A673 (cell line): ENCODE measurements around the gene ORC5. TPM values are rescaled to one million over a fixed set of nuclear protein-coding genes. Genes with fewer than 3 reads are reported as not detected.

Experiments used
- BruUV-seq: library from RNA; stranded (reverse); fragments of 400-500 nt; replicated peaks from 2 replicates; lab custom pipeline; 2021; lab: Mats Ljungman, UMichigan
- CTCF ChIA-PET: fragments of 300-600 bp; sonication (Branson Sonifier 250); formaldehyde crosslinking; loops from one replicate; lab custom pipeline; 2022; ENCODE audit warnings: antibody characterized with exemption; lab: Charles Lee
- POLR2A ChIA-PET: fragments of 300-600 bp; sonication (Branson Sonifier 250); formaldehyde crosslinking; loops from one replicate; lab custom pipeline; 2022; ENCODE audit warnings: antibody characterized with exemption; ENCODE audit not compliant: low non-redundant PET; lab: Charles Lee
- DNase-seq: peaks from one replicate; pipeline ENCODE4 v3.0.0-alpha.2; 2015; ENCODE audit warnings: low spot score
- H3K27ac ChIP-seq: fragments of 200-600 bp; sonication (generic); 2 replicates; pipeline ENCODE4 v1.5.1; 2016; ENCODE audit warnings: mixed run types, low read depth, mild to moderate bottlenecking, mixed read lengths, antibody characterized with exemption, low read length; ENCODE audit not compliant: poor library complexity, severe bottlenecking
- H3K27me3 ChIP-seq: fragments of 200-600 bp; sonication (generic); replicated peaks from 2 replicates; pipeline ENCODE4 v1.6.1; 2017; ENCODE audit warnings: mixed run types, low read depth, mild to moderate bottlenecking, mixed read lengths, antibody characterized with exemption, low read length; ENCODE audit not compliant: insufficient read depth, poor library complexity
- H3K36me3 ChIP-seq: fragments of 200-600 bp; sonication (generic); 2 replicates; pipeline ENCODE4 v1.6.1; 2016; ENCODE audit warnings: mixed run types, mild to moderate bottlenecking, mixed read lengths, antibody characterized with exemption, low read length; ENCODE audit not compliant: insufficient read depth, poor library complexity, severe bottlenecking
- H3K4me1 ChIP-seq: fragments of 200-600 bp; sonication (generic); 2 replicates; pipeline ENCODE4 v1.6.1; 2017; ENCODE audit warnings: mixed run types, mild to moderate bottlenecking, mixed read lengths, antibody characterized with exemption, low read length; ENCODE audit not compliant: insufficient read depth, poor library complexity, severe bottlenecking
- H3K4me3 ChIP-seq: fragments of 200-600 bp; sonication (generic); 2 replicates; pipeline ENCODE4 v1.5.1; 2016; ENCODE audit warnings: low read depth, mixed run types, mild to moderate bottlenecking, mixed read lengths, low read length; ENCODE audit not compliant: poor library complexity, severe bottlenecking
- H3K9me3 ChIP-seq: fragments of 200-600 bp; sonication (generic); 2 replicates; pipeline ENCODE4 v1.6.1; 2016; ENCODE audit warnings: mixed run types, low read depth, mild to moderate bottlenecking, mixed read lengths, antibody characterized with exemption, low read length; ENCODE audit not compliant: poor library complexity, severe bottlenecking
- CTCF ChIP-seq: fragments of 300-800, 200-600 bp; sonication (generic); conservative IDR thresholded peaks from 2 replicates; pipeline ENCODE4 v1.5.1; 2017; ENCODE audit warnings: low read depth, mild to moderate bottlenecking, antibody characterized with exemption, low read length, moderate library complexity, mixed read lengths
- EZH2 ChIP-seq: fragments of 200-600 bp; sonication (generic); IDR thresholded peaks from 2 replicates; pipeline ENCODE4 v1.6.1; 2017; ENCODE audit warnings: borderline replicate concordance, low read depth, mild to moderate bottlenecking, mixed read lengths, antibody characterized with exemption, low read length; ENCODE audit not compliant: poor library complexity, severe bottlenecking
- intact Hi-C: fragments of 100-400 bp; cut with micrococcal nuclease; formaldehyde crosslinking; loops from one replicate; pipeline ENCODE4 v1.10.0; 2022; ENCODE audit not compliant: unreplicated experiment
- total RNA-seq: library from RNA; stranded (reverse); gene quantifications from 2 replicates; pipeline ENCODE4 v1.2.3, GENCODE V29; 2021

ORC5 gene
- total RNA-seq, 1 experiment from 2014 or later = 36.7 TPM

GRCh38 chr7:104149822-104150221, 58.0 kb downstream of the ORC5 start:
- no TSS peak for BruUV-seq
- no peaks in the 10 kb centered on the region for H3K9me3 ChIP-seq
- H3K4me1 ChIP-seq = peaks cover 19% of the 10 kb centered on the region
- POLR2A ChIA-PET = no interaction called here
- DNase-seq = no peak
- TF ChIP-seq CTCF (no peak), EZH2 (no peak)
- no peak overlapping the region for H3K4me3 ChIP-seq
- CTCF ChIA-PET = no interaction called here
- intact Hi-C loops = no loop called here
- H3K27me3 ChIP-seq = no peaks in the 10 kb centered on the region
- H3K27ac ChIP-seq = no peak overlapping the region
- H3K36me3 ChIP-seq = no peaks in the 10 kb centered on the region

- no peak overlapping the region for H3K27ac ChIP-seq
- peaks cover 10% of the 10 kb centered on the region for H3K4me1 ChIP-seq
- no peak overlapping the region for H3K4me3 ChIP-seq
- POLR2A ChIA-PET = no interaction called here
- no TSS peak for BruUV-seq
- CTCF ChIA-PET = no interaction called here
- H3K9me3 ChIP-seq = no peaks in the 10 kb centered on the region
- TF ChIP-seq EZH2 = no peak
- no peak for TF ChIP-seq CTCF
- DNase-seq = no peak
- no peaks in the 10 kb centered on the region for H3K36me3 ChIP-seq
- intact Hi-C loops = no loop called here
- no peaks in the 10 kb centered on the region for H3K27me3 ChIP-seq
Measured at GRCh38 chr7:104142147-104142546, 65.7 kb downstream of the ORC5 start.

GRCh38 chr7:104137971-104138370, 69.8 kb downstream of the ORC5 start:
- H3K4me1 ChIP-seq = no peaks in the 10 kb centered on the region
- no peak for TF ChIP-seq CTCF
- TF ChIP-seq EZH2 = no peak
- no peaks in the 10 kb centered on the region for H3K27me3 ChIP-seq
- no peak overlapping the region for H3K4me3 ChIP-seq
- intact Hi-C loops = no loop called here
- no peak overlapping the region for H3K27ac ChIP-seq
- H3K9me3 ChIP-seq = no peaks in the 10 kb centered on the region
- no peak for DNase-seq
- POLR2A ChIA-PET = no interaction called here
- no TSS peak for BruUV-seq
- no peaks in the 10 kb centered on the region for H3K36me3 ChIP-seq
- CTCF ChIA-PET = no interaction called here
